ENCODE measurements around the gene SAT2.

- TF ChIP-seq RAD21 (IDR thresholded peaks at IDR 0.05; ENCODE audit: insufficient read depth, low read depth, low read length) (no peak), POLR2A (IDR thresholded peaks at IDR 0.05; ENCODE audit: low read depth, low read length) (no peak)
These were observed 40.9 kb upstream of the SAT2 start for GRCh38 chr17:7668482-7668881.

All from GM12878 (cell line).